Measurements from ENCODE around the gene PCOLCE2. TPM values are rescaled to one million over a fixed set of nuclear protein-coding genes. Genes with fewer than 3 reads are reported as not detected.

PCOLCE2 gene
- total RNA-seq, 2 experiments from 2014 or later = not detected

GRCh38 chr3:142926368-142926944 lies 37.6 kb upstream of the PCOLCE2 start:
- H3K27ac ChIP-seq (ENCODE audit: low read depth, low read length, poor library complexity, severe bottlenecking) = no peak overlapping the region
- no peak overlapping the region for H2AFZ ChIP-seq (ENCODE audit: low read length)
- POLR2A ChIA-PET = interaction anchor here (0.8 kb wide), 1 partner anchor 18 kb away, joined by 3 read pairs; no protein-coding TSS in a partner anchor
- H3K9me3 ChIP-seq (ENCODE audit: low read length) = no peaks in the 10 kb centered on the region
- intact Hi-C loops (cut with micrococcal nuclease; ENCODE audit: unreplicated experiment) = no loop called here
- CTCF ChIA-PET (ENCODE audit: unreplicated experiment) = no interaction called here
- H3K4me2 ChIP-seq (ENCODE audit: low read length) = no peak overlapping the region
- DNase-seq (ENCODE audit: low spot score) = no peak
- no peaks in the 10 kb centered on the region for H4K20me1 ChIP-seq (ENCODE audit: insufficient read depth, low read length)
- TF ChIP-seq EZH2phosphoT487 (IDR thresholded peaks at IDR 0.05; ENCODE audit: borderline replicate concordance, low read depth, low read length) (no peak), CTCF (conservative IDR thresholded peaks at IDR 0.05; ENCODE audit: low read length) (no peak)
- H3K79me2 ChIP-seq (ENCODE audit: insufficient read depth, low read depth, low read length) = no peaks in the 10 kb centered on the region
- H3K4me1 ChIP-seq (ENCODE audit: insufficient read depth, low read length, poor library complexity, severe bottlenecking) = no peaks in the 10 kb centered on the region
- no peaks in the 10 kb centered on the region for H3K36me3 ChIP-seq (ENCODE audit: insufficient read depth, low read length)
- no TSS peak for BruUV-seq (replicated peaks)
- no peaks in the 10 kb centered on the region for H3K9me2 ChIP-seq (ENCODE audit: insufficient read depth, low read length)
- H3K4me3 ChIP-seq (ENCODE audit: low read depth, low read length, poor library complexity, severe bottlenecking) = no peak overlapping the region

- no TSS peak for BruUV-seq (replicated peaks)
- Histone ChIP-seq H3K4me2 (ENCODE audit: low read length) (no peak overlapping the region), H3K4me3 (ENCODE audit: low read depth, low read length, poor library complexity, severe bottlenecking) (no peak overlapping the region), H3K36me3 (ENCODE audit: insufficient read depth, low read length) (no peaks in the 10 kb centered on the region), H3K27ac (ENCODE audit: low read depth, low read length, poor library complexity, severe bottlenecking) (no peak overlapping the region), H3K4me1 (ENCODE audit: insufficient read depth, low read length, poor library complexity, severe bottlenecking) (no peaks in the 10 kb centered on the region), H2AFZ (ENCODE audit: low read length) (no peak overlapping the region), H3K9me2 (ENCODE audit: insufficient read depth, low read length) (no peaks in the 10 kb centered on the region), H3K9me3 (ENCODE audit: low read length) (no peaks in the 10 kb centered on the region), H3K79me2 (ENCODE audit: insufficient read depth, low read depth, low read length) (no peaks in the 10 kb centered on the region), H4K20me1 (ENCODE audit: insufficient read depth, low read length) (no peaks in the 10 kb centered on the region)
- CTCF ChIA-PET (ENCODE audit: unreplicated experiment) = no interaction called here
- no peak for TF ChIP-seq EZH2phosphoT487 (IDR thresholded peaks at IDR 0.05; ENCODE audit: borderline replicate concordance, low read depth, low read length)
- TF ChIP-seq CTCF (conservative IDR thresholded peaks at IDR 0.05; ENCODE audit: low read length) = no peak
- no peak for DNase-seq (ENCODE audit: low spot score)
- intact Hi-C loops (cut with micrococcal nuclease; ENCODE audit: unreplicated experiment) = no loop called here
- POLR2A ChIA-PET = interaction anchor here (0.6 kb wide), 1 partner anchor 13 kb away, joined by 3 read pairs; no protein-coding TSS in a partner anchor
Measured at GRCh38 chr3:142925140-142925539, 36.3 kb upstream of the PCOLCE2 start.

GRCh38 chr3:142923694-142924093 lies 34.8 kb upstream of the PCOLCE2 start:
- Histone ChIP-seq H3K36me3 (ENCODE audit: insufficient read depth, low read length) (no peaks in the 10 kb centered on the region), H3K9me3 (ENCODE audit: low read length) (no peaks in the 10 kb centered on the region), H2AFZ (ENCODE audit: low read length) (no peak overlapping the region), H3K27ac (ENCODE audit: low read depth, low read length, poor library complexity, severe bottlenecking) (no peak overlapping the region), H3K4me3 (ENCODE audit: low read depth, low read length, poor library complexity, severe bottlenecking) (no peak overlapping the region), H3K79me2 (ENCODE audit: insufficient read depth, low read depth, low read length) (no peaks in the 10 kb centered on the region), H3K4me1 (ENCODE audit: insufficient read depth, low read length, poor library complexity, severe bottlenecking) (no peaks in the 10 kb centered on the region), H4K20me1 (ENCODE audit: insufficient read depth, low read length) (no peaks in the 10 kb centered on the region), H3K9me2 (ENCODE audit: insufficient read depth, low read length) (no peaks in the 10 kb centered on the region), H3K4me2 (ENCODE audit: low read length) (no peak overlapping the region)
- intact Hi-C loops (cut with micrococcal nuclease; ENCODE audit: unreplicated experiment) = no loop called here
- no TSS peak for BruUV-seq (replicated peaks)
- DNase-seq (ENCODE audit: low spot score) = no peak
- ChIA-PET POLR2A (no interaction called here), CTCF (ENCODE audit: unreplicated experiment) (no interaction called here)
- TF ChIP-seq CTCF (conservative IDR thresholded peaks at IDR 0.05; ENCODE audit: low read length) = no peak
